ENCODE measurements around the gene TENM3. TPM values are rescaled to one million over a fixed set of nuclear protein-coding genes. Genes with fewer than 3 reads are reported as not detected.

Gene TENM3
- total and polyA plus RNA-seq, 2 of the 8 experiments (the other 6 are each of a cell fraction or from before 2014, with no cell fraction given) = 36.9 to 69.3 TPM

GRCh38 chr4:182205306-182205705, 37.9 kb upstream of the TENM3 start:
- WGBS, 2 experiments (ENCODE audit: extremely low coverage in 1 of 2, insufficient coverage in 1 of 2, insufficient read length in 1 of 2, insufficient replicate concordance in 2 of 2, low coverage in 1 of 2, low lambda C conversion rate in 2 of 2, missing lambda C conversion rate in 1 of 2) = 90% methylated on average over 9 of the region's 9 CpGs; no CpG with 5 or more reads in 1 of the 2 experiments

More at GRCh38 chr4:182205306-182205705, 37.9 kb upstream of the TENM3 start:
- Histone ChIP-seq H2AK5ac (ENCODE audit: low read depth, low read length) (0 out of 2 replicates have a peak overlapping the region, but pooled peaks have one; percentile 8), H2BK120ac (replicated peaks; ENCODE audit: low read depth, low read length) (no peak overlapping the region), H2BK20ac (ENCODE audit: low read length) (no peak overlapping the region), H3K4ac (replicated peaks; ENCODE audit: insufficient read length, low read depth, low read length) (no peak overlapping the region), H4K8ac (ENCODE audit: extremely low read depth, insufficient read depth, low read length) (no peak overlapping the region), H4K5ac (ENCODE audit: insufficient read length, low read depth, low read length) (no peak overlapping the region), H3K36me3 (ENCODE audit: control insufficient read depth in 2 of 4, insufficient read depth in 4 of 4, low read length in 3 of 4) (no peaks in the 10 kb centered on the region), H3K9ac (replicated peaks in 1 of 4; ENCODE audit: extremely low read depth in 1 of 4, low read depth in 3 of 4, low read length in 3 of 4) (no peak overlapping the region), H2BK15ac (ENCODE audit: low read length) (no peak overlapping the region), H2BK12ac (ENCODE audit: low read depth, low read length) (no peak overlapping the region), H3K14ac (ENCODE audit: insufficient read length) (no peak overlapping the region), H3K27me3 (replicated peaks in 1 of 4; ENCODE audit: control insufficient read depth in 3 of 4, extremely low read depth in 1 of 4, insufficient read depth in 3 of 4, low read length in 3 of 4) (no peaks in the 10 kb centered on the region), H3K23ac (ENCODE audit: insufficient read length) (no peak overlapping the region), H3K23me2 (ENCODE audit: low read depth, low read length) (no peaks in the 10 kb centered on the region), H3K4me3 (ENCODE audit: extremely low read depth in 1 of 4, insufficient read depth in 2 of 4, low read depth in 3 of 4, low read length in 4 of 4) (no peak overlapping the region), H3K79me1 (ENCODE audit: low read depth, low read length) (no peaks in the 10 kb centered on the region; the same call in 1 of the 2 replicates), H4K20me1 (replicated peaks in 1 of 2; ENCODE audit: control insufficient read depth in 1 of 2, insufficient read depth in 2 of 2, low read length in 2 of 2) (no peaks in the 10 kb centered on the region), H3K27ac (ENCODE audit: low read depth, low read length) (no peak overlapping the region), H2BK5ac (ENCODE audit: low read depth, low read length) (no peak overlapping the region; the same call in 1 of the 2 replicates), H3K4me1 (replicated peaks in 1 of 4; ENCODE audit: control insufficient read depth in 3 of 4, insufficient read depth in 4 of 4, low read length in 3 of 4) (peaks cover 0 to 14% (median 9%) of the 10 kb centered on the region in 4 experiments; a peak in 4 of 7 replicates), H4K91ac (replicated peaks; ENCODE audit: insufficient read length, low read length) (no peak overlapping the region), H3K79me2 (ENCODE audit: control insufficient read depth in 1 of 2, insufficient read depth in 2 of 2, low read length in 2 of 2) (peaks cover 0 to 5% of the 10 kb centered on the region in 2 experiments; a peak in 1 of 4 replicates), H3K9me3 (ENCODE audit: insufficient read depth in 2 of 2, low read depth in 1 of 2, low read length in 1 of 2) (no peaks in the 10 kb centered on the region), H2AFZ (ENCODE audit: low read length) (no peak overlapping the region), H3K56ac (replicated peaks; ENCODE audit: insufficient read length, low read depth, low read length) (no peak overlapping the region), H3K18ac (ENCODE audit: extremely low read depth, low read length) (no peak overlapping the region), H3K4me2 (ENCODE audit: insufficient read depth in 1 of 2, low read depth in 2 of 2, low read length in 2 of 2) (no peak overlapping the region)
- ChIA-PET CTCF (ENCODE audit: partially characterized antibody) (no interaction called here), POLR2A (ENCODE audit: partially characterized antibody) (interaction anchor here (1.0 kb wide), 1 partner anchor 182 kb away, joined by 3 read pairs; no protein-coding TSS in a partner anchor)
- FAIRE-seq (no peak), DNase-seq (ENCODE audit: low read depth in 1 of 2, low spot score in 2 of 2) (no peak)
